WERI-Rb-1 (cell line): Measurements from ENCODE around the gene MAP3K12.

ENCODE experiments used
- DNase-seq: peaks from one replicate; pipeline ENCODE4 v3.0.0-alpha.2; 2020
- H3K27ac ChIP-seq: fragments of 250-450 bp; sonication (Bioruptor Pico); 2 replicates; pipeline ENCODE4 v1.5.1; 2020; ENCODE audit warnings: mild to moderate bottlenecking, moderate library complexity
- H3K27me3 ChIP-seq: fragments of 250-450 bp; sonication (Bioruptor Pico); 2 replicates; pipeline ENCODE4 v1.5.1; 2021; ENCODE audit warnings: mild to moderate bottlenecking, low read depth, moderate library complexity; ENCODE audit not compliant: insufficient read depth, severe bottlenecking
- H3K36me3 ChIP-seq: fragments of 250-450 bp; sonication (Bioruptor Pico); 2 replicates; pipeline ENCODE4 v1.5.1; 2020; ENCODE audit warnings: mild to moderate bottlenecking, moderate library complexity
- H3K4me3 ChIP-seq: 2 replicates; pipeline ENCODE4 v1.5.1; 2011; ENCODE audit warnings: low read depth, mild to moderate bottlenecking, control low read depth, low read length
- H3K9me3 ChIP-seq: fragments of 250-450 bp; sonication (Bioruptor Pico); 2 replicates; pipeline ENCODE4 v1.5.1; 2021; ENCODE audit warnings: mild to moderate bottlenecking, moderate library complexity; ENCODE audit not compliant: severe bottlenecking
- TF ChIP-seq, protein P1 (sequence below): IDR thresholded peaks from 2 replicates; pipeline ENCODE4 v1.5.1; 2011; ENCODE audit warnings: low read depth, mild to moderate bottlenecking, control low read depth, inconsistent platforms, low read length

MAP3K12 gene

DNA sequence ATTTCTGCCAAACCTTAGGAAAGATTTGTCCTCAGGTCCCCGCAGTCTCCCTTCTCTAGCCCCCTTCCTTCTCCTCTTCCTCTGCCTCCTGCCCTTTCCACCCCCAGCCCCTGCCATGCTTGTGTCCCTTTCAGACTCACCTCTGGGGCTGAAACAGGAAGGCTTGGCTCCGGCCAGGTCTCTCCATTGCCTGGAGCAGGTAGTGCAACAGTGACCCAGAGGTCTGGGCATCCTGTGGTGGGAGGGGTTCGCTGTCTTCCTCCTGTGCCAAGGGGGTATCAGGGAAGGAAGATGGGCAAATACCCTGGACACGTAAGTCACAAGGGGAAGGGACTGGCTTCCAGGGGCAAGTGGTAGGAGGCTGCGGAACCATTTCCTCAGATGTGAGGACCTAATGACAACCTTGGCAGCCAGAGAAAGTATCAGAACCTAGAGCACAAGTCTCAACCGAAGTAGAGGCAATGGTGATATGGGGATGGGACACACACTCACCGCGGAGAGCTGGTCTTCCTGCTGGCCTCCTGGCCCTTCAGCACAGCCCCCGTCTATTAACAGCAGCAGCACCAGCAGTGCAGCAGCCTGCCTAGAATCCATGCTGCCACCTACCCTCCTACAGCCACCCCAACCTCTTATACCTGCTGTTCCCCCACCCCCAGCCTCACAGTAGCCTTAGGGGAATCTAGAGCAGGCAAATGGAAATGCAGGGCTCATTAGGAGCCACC is 7.8 kb upstream of the MAP3K12 start, which contains the start of gene NPFF:
TSS of gene NPFF (minus strand) at position 604 of the 722 bp plus-strand sequence. CDS start at position 594, 10 bp downstream.
- Histone ChIP-seq H3K4me3 (no peak within 1 kb of the TSS), H3K36me3 (peaks cover 55% of the 10 kb centered on the region), H3K27me3 (no peaks in the 10 kb centered on the region), H3K9me3 (no peaks in the 10 kb centered on the region), H3K27ac (peak within 1 kb of the TSS; percentile 90)
- TF ChIP-seq, protein P1, sequence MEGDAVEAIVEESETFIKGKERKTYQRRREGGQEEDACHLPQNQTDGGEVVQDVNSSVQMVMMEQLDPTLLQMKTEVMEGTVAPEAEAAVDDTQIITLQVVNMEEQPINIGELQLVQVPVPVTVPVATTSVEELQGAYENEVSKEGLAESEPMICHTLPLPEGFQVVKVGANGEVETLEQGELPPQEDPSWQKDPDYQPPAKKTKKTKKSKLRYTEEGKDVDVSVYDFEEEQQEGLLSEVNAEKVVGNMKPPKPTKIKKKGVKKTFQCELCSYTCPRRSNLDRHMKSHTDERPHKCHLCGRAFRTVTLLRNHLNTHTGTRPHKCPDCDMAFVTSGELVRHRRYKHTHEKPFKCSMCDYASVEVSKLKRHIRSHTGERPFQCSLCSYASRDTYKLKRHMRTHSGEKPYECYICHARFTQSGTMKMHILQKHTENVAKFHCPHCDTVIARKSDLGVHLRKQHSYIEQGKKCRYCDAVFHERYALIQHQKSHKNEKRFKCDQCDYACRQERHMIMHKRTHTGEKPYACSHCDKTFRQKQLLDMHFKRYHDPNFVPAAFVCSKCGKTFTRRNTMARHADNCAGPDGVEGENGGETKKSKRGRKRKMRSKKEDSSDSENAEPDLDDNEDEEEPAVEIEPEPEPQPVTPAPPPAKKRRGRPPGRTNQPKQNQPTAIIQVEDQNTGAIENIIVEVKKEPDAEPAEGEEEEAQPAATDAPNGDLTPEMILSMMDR = no peak
- DNase-seq = no peak

DNA sequence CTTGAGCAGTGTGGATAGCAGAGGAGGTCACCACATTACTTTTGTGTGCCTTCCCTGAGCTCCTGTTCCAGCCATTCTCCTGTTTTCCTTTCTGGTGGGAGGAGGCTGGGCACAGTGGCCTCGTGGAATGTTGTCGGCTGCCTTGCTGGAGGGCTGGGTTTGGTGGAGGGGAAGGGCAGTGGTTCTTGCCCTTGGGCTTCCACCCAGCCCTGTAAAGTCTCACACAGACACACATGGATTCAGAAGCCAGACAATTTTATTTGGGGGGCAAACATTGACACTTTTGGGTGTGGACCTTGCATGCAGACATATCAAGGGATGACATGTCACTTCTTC is 7.2 kb upstream of the MAP3K12 start:
- Histone ChIP-seq H3K36me3 (peaks cover 50% of the 10 kb centered on the region), H3K9me3 (no peaks in the 10 kb centered on the region), H3K27me3 (no peaks in the 10 kb centered on the region), H3K27ac (peak overlapping the region; percentile 90), H3K4me3 (no peak overlapping the region)
- DNase-seq = no peak
- TF ChIP-seq, protein P1 = no peak

DNA sequence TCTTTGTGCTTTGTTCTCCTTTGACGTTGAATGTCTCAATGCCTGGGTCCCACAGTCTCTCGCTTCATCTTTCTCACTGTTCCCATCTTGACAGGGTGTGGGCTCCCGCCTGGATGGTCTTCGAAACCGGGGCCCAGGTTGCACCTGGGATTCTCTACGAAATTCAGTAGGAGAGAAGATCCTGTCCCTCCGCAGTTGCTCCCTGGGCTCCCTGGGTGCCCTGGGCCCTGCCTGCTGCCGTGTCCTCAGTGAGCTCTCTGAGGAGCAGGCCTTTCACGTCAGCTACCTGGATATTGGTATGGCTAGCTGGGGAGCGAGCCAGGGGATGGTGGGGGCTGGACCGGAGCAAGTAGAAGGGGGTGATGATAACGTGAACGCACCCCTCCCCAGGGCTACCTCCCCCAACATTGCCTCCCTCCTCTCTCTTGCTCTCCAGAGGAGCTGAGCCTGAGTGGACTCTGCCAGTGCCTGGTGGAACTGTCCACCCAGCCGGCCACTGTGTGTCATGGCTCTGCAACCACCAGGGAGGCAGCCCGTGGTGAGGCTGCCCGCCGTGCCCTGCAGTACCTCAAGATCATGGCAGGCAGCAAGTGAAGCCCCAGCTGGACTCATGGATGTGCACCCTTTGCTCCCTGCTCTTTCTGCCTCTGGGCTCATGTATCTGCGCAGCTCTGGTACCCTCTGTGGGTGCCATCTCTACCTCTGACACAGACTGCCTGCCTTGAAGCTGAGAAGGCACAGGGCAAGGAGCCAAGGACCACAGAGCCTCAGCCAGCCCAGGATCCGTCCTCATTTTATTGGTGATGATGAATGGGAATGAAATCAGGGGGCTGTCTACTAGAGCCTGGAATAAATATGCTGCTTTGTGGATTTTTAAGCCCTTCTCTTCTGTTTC is 6.5 kb upstream of the MAP3K12 start:
- no peaks in the 10 kb centered on the region for H3K9me3 ChIP-seq
- peak overlapping the region; percentile 90 for H3K27ac ChIP-seq
- H3K27me3 ChIP-seq = no peaks in the 10 kb centered on the region
- peaks cover 46% of the 10 kb centered on the region for H3K36me3 ChIP-seq
- no peak overlapping the region for H3K4me3 ChIP-seq
- no peak for DNase-seq
- TF ChIP-seq, protein P1 = no peak

DNA sequence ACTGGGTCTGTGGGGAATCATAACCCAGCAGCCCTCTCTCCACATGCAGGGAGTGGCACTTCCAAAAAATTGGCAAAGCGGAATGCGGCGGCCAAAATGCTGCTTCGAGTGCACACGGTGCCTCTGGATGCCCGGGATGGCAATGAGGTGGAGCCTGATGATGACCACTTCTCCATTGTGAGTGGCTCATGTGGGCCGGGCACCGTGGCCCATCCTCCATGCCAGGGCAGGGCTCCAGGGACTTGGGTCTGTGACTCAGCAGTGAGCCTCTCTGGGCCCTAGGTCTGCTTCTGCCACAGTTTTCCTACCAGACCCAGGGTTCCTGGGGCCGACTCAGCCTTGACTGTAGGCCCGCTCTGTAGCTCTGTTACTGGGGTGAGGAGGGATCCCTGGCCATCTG is 5.8 kb upstream of the MAP3K12 start:
- Histone ChIP-seq H3K27ac (no peak overlapping the region; the same call in 1 of the 2 replicates), H3K36me3 (peaks cover 45% of the 10 kb centered on the region), H3K27me3 (no peaks in the 10 kb centered on the region), H3K4me3 (no peak overlapping the region), H3K9me3 (no peaks in the 10 kb centered on the region)
- TF ChIP-seq, protein P1 = no peak
- no peak for DNase-seq

DNA sequence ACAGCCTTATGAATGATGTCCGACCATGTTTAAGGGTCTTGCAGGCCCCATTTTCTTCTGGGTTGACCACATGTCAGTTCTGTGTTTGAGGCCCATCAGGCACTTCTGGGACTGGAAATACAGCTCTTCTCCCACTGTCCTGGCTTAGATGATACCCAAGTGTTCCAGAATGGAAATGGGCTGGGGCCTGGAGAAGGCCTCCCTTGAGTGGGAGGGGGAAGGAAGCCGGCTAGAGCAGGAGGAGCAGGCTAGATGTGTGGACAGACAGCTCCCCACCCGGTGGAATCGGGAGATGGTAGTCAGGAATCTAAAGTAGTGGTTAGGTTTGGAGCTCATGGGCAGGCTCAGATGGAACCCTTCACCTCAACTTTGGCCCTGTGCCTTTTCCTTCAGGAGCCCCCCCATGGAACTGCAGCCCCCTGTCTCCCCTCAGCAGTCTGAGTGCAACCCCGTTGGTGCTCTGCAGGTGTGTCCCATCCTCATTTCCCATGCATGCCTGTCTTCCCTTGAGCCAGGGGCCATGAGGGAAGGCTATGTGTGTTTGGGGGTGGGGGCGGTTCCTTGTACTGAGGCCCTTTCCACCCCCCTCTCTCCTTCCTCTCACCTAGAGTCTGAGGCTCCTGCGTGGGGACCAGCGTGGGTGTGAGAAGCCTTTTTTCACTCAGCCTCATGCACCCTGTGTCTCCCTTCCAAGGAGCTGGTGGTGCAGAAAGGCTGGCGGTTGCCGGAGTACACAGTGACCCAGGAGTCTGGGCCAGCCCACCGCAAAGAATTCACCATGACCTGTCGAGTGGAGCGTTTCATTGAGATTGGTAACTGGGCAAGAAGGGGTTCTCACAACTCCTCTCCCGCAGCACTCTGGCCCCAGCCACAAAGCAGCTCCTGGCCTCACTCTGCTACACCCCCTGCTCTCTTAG is 5.0 kb upstream of the MAP3K12 start:
- Histone ChIP-seq H3K4me3 (no peak overlapping the region), H3K9me3 (no peaks in the 10 kb centered on the region), H3K27me3 (no peaks in the 10 kb centered on the region), H3K36me3 (peaks cover 45% of the 10 kb centered on the region), H3K27ac (no peak overlapping the region)
- DNase-seq = no peak
- TF ChIP-seq, protein P1 = no peak
